PC-9 (cell line): ENCODE measurements around the gene VWA8. TPM values are rescaled to one million over a fixed set of nuclear protein-coding genes. Genes with fewer than 3 reads are reported as not detected.

Experiments used
- BruUV-seq: library from RNA; stranded (reverse); fragments of 400-500 nt; replicated peaks from 2 replicates; lab custom pipeline; 2021; lab: Mats Ljungman, UMichigan
- CTCF ChIA-PET: fragments of 300-600 bp; sonication (Branson Sonifier 250); formaldehyde crosslinking; loops from one replicate; lab custom pipeline; 2022; ENCODE audit warnings: antibody characterized with exemption; lab: Charles Lee
- POLR2A ChIA-PET: fragments of 300-600 bp; sonication (Branson Sonifier 250); formaldehyde crosslinking; loops from one replicate; lab custom pipeline; 2022; ENCODE audit warnings: antibody characterized with exemption; ENCODE audit not compliant: unreplicated experiment; lab: Charles Lee
- DNase-seq, 2 experiments: peaks; one replicate each; pipeline versions ENCODE4 v3.0.0 to v3.0.0-alpha.2; 2015 to 2022; ENCODE audit warnings: mixed read lengths in 1 of 2
- H2AFZ ChIP-seq: fragments of 200-600 bp; sonication (generic); 2 replicates; pipeline ENCODE4 v1.8.1; 2017; ENCODE audit warnings: antibody characterized with exemption
- H3F3A ChIP-seq: fragments of 200-600 bp; sonication (generic); 2 replicates; pipeline ENCODE4 v1.8.1; 2017; ENCODE audit warnings: antibody characterized with exemption, mild to moderate bottlenecking, low read depth; ENCODE audit not compliant: insufficient read depth
- H3K27ac ChIP-seq: fragments of 200-600 bp; sonication (generic); 2 replicates; pipeline ENCODE4 v1.6.1; 2016; ENCODE audit warnings: mixed run types
- H3K27me3 ChIP-seq: fragments of 200-600 bp; sonication (generic); 2 replicates; pipeline ENCODE4 v1.6.1; 2016; ENCODE audit warnings: low read depth, mixed run types; ENCODE audit not compliant: insufficient read depth
- H3K36me3 ChIP-seq: fragments of 200-600 bp; sonication (generic); 2 replicates; pipeline ENCODE4 v1.6.1; 2016; ENCODE audit warnings: low read depth, mixed run types
- H3K4me1 ChIP-seq: fragments of 200-600 bp; sonication (generic); replicated peaks from 2 replicates; pipeline ENCODE4 v1.6.1; 2016; ENCODE audit warnings: mixed run types; ENCODE audit not compliant: insufficient read depth
- H3K4me2 ChIP-seq: fragments of 200-600 bp; sonication (generic); 2 replicates; pipeline ENCODE4 v1.6.1; 2017; ENCODE audit warnings: mixed run types
- H3K4me3 ChIP-seq: fragments of 200-600 bp; sonication (generic); 2 replicates; pipeline ENCODE4 v1.6.1; 2016; ENCODE audit warnings: mixed run types
- H3K79me2 ChIP-seq: fragments of 200-600 bp; sonication (generic); 2 replicates; pipeline ENCODE4 v1.6.1; 2017; ENCODE audit warnings: low read depth, mixed run types
- H3K9me2 ChIP-seq: fragments of 200-600 bp; sonication (generic); 2 replicates; pipeline ENCODE4 v1.8.1; 2017; ENCODE audit warnings: mild to moderate bottlenecking; ENCODE audit not compliant: insufficient read depth
- H3K9me3 ChIP-seq: fragments of 200-600 bp; sonication (generic); 2 replicates; pipeline ENCODE4 v1.8.1; 2016; ENCODE audit warnings: low read depth; ENCODE audit not compliant: insufficient read depth
- H4K20me1 ChIP-seq: fragments of 200-600 bp; sonication (generic); 2 replicates; pipeline ENCODE4 v1.8.1; 2017; ENCODE audit not compliant: insufficient read depth
- EZH2 ChIP-seq: fragments of 200-600 bp; sonication (generic); IDR thresholded peaks from 2 replicates; pipeline ENCODE4 v1.8.0; 2017; ENCODE audit warnings: antibody characterized with exemption, low read depth
- intact Hi-C: fragments of 100-400 bp; cut with micrococcal nuclease; formaldehyde crosslinking; loops from one replicate; pipeline ENCODE4 v1.10.0; 2022; ENCODE audit not compliant: unreplicated experiment
- total RNA-seq: library from RNA; stranded (reverse); gene quantifications from 2 replicates; pipeline ENCODE4 v1.2.3, GENCODE V29; 2021
- TF ChIP-seq, protein P1 (sequence below): fragments of 200-600 bp; sonication (generic); conservative IDR thresholded peaks from 2 replicates; pipeline ENCODE4 v1.6.1; 2017; ENCODE audit warnings: mixed run types, antibody characterized with exemption, mild to moderate bottlenecking, moderate library complexity

VWA8 gene
- total RNA-seq, 1 experiment from 2014 or later, result 14.1 TPM

- no peaks in the 10 kb centered on the region for H3K36me3 ChIP-seq
- H3F3A ChIP-seq, result peaks cover 22% of the 10 kb centered on the region
- CTCF ChIA-PET, result no interaction called here
- DNase-seq, result no peak
- H3K27me3 ChIP-seq, result no peaks in the 10 kb centered on the region
- H3K27ac ChIP-seq, result no peak overlapping the region
- peaks cover 46% of the 10 kb centered on the region for H3K4me1 ChIP-seq
- H3K79me2 ChIP-seq, result no peaks in the 10 kb centered on the region
- H2AFZ ChIP-seq, result no peak overlapping the region
- POLR2A ChIA-PET, result no interaction called here
- no peaks in the 10 kb centered on the region for H3K9me2 ChIP-seq
- H3K4me3 ChIP-seq, result no peak overlapping the region
- H4K20me1 ChIP-seq, result no peaks in the 10 kb centered on the region
- no peaks in the 10 kb centered on the region for H3K9me3 ChIP-seq
- intact Hi-C loops, result no loop called here
- TF ChIP-seq, protein P1, sequence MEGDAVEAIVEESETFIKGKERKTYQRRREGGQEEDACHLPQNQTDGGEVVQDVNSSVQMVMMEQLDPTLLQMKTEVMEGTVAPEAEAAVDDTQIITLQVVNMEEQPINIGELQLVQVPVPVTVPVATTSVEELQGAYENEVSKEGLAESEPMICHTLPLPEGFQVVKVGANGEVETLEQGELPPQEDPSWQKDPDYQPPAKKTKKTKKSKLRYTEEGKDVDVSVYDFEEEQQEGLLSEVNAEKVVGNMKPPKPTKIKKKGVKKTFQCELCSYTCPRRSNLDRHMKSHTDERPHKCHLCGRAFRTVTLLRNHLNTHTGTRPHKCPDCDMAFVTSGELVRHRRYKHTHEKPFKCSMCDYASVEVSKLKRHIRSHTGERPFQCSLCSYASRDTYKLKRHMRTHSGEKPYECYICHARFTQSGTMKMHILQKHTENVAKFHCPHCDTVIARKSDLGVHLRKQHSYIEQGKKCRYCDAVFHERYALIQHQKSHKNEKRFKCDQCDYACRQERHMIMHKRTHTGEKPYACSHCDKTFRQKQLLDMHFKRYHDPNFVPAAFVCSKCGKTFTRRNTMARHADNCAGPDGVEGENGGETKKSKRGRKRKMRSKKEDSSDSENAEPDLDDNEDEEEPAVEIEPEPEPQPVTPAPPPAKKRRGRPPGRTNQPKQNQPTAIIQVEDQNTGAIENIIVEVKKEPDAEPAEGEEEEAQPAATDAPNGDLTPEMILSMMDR, result no peak
- TF ChIP-seq EZH2, result no peak
- BruUV-seq, result no TSS peak
- no peak overlapping the region for H3K4me2 ChIP-seq
Observed at GRCh38 chr13:41608111-41608838, 352.6 kb downstream of the VWA8 start.

DNA sequence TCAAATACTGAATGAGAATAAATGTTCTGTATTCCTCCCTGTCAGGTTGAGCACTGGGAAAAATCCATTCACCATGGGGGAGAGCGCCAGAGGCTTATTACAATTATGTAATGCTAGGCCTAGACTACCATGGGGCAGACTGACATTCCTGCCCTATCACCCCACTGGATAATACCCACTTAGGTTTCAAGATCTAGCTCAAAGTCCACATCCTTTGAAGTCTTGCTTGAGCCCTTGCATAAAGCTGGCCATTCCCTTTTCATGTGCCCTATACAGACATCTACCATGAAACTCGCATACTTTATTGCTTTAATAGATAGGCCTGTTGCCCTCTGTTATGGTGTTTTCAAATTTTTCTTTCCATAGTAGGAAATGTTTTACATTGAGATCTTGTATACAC is 354.3 kb downstream of the VWA8 start:
- no peak overlapping the region for H3K4me2 ChIP-seq
- H3K4me1 ChIP-seq, result peaks cover 35% of the 10 kb centered on the region
- DNase-seq, result no peak
- ChIA-PET POLR2A (no interaction called here), CTCF (no interaction called here)
- intact Hi-C loops, result no loop called here
- H3K9me3 ChIP-seq, result no peaks in the 10 kb centered on the region
- no peaks in the 10 kb centered on the region for H3K9me2 ChIP-seq
- no peaks in the 10 kb centered on the region for H4K20me1 ChIP-seq
- H2AFZ ChIP-seq, result no peak overlapping the region
- H3K79me2 ChIP-seq, result no peaks in the 10 kb centered on the region
- peaks cover 22% of the 10 kb centered on the region for H3F3A ChIP-seq
- H3K36me3 ChIP-seq, result no peaks in the 10 kb centered on the region
- H3K27ac ChIP-seq, result no peak overlapping the region
- TF ChIP-seq, protein P1, result no peak
- no peak for TF ChIP-seq EZH2
- H3K27me3 ChIP-seq, result no peaks in the 10 kb centered on the region
- H3K4me3 ChIP-seq, result no peak overlapping the region
- BruUV-seq, result no TSS peak

DNA sequence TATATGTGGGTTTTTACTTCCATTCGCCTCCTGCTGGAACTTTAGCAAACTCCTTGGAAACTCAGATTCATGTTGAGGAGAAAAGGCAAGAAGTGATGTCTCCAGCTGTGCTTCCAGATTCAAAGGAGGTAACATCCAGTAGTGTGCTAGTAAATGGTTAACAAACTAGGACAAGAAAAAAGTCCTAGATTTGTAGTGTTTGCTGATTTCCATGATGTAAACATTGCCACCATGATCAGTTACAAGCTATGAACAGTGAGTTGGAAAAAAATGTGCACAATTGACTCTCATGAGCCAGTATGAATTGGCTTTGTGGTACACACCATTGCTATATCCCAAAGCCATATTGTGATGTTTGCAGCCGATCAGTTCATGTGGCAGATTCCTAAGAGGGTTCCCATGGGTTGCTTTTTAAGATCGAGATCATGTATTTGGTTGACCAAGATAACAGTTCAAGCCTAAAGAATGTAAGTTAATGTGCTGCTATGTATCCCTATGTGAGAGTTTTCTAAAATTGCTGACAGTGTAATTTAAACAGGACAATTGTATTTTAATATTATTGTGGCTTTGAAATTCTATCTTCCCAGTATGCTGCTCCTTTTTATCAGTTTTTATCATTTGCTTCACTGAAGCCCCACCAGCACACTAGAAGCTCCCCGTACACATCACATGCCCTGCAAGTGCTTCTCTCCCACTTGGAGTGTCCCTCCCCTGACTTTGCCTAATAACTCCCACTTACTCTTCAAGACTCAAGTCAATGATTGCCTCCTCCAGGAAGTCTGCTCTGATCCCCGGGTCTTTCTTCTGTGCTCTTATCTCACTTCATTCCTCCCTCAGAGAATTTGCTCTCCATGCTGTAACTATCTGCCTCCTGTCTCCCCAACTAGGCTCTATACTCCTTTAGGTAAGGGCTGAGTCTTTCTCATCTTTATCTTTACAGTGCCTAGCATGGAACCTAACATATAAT is 355.3 kb downstream of the VWA8 start:
- Histone ChIP-seq H3K27me3 (no peaks in the 10 kb centered on the region), H3K4me3 (no peak overlapping the region), H3K36me3 (no peaks in the 10 kb centered on the region), H4K20me1 (no peaks in the 10 kb centered on the region), H2AFZ (no peak overlapping the region), H3K4me2 (no peak overlapping the region), H3F3A (peaks cover 13% of the 10 kb centered on the region), H3K4me1 (peaks cover 25% of the 10 kb centered on the region), H3K79me2 (no peaks in the 10 kb centered on the region), H3K9me2 (no peaks in the 10 kb centered on the region), H3K27ac (no peak overlapping the region), H3K9me3 (no peaks in the 10 kb centered on the region)
- no TSS peak for BruUV-seq
- ChIA-PET CTCF (no interaction called here), POLR2A (no interaction called here)
- TF ChIP-seq, protein P1, result no peak
- no peak for TF ChIP-seq EZH2
- no peak for DNase-seq
- intact Hi-C loops, result loop anchor here (2.0 kb wide), 1 partner anchor 17 kb away; no protein-coding TSS in a partner anchor
